ENCODE measurements around the gene PILRB.
"Not testable (repeated sequence)": the region's sequence is repeated elsewhere in the genome, so short reads cannot be mapped to it uniquely, and the experiment has no call there.

PILRB gene

GRCh38 chr7:100373870-100374598, 16.1 kb downstream of the PILRB start:
- DNase-seq, result not testable (repeated sequence)

- no peak for DNase-seq
Measured at GRCh38 chr7:100374601-100375000, 16.7 kb downstream of the PILRB start.

GRCh38 chr7:100376066-100376465, 18.1 kb downstream of the PILRB start:
- DNase-seq, result no peak

GRCh38 chr7:100378114-100378755, 20.3 kb downstream of the PILRB start:
- no peak for DNase-seq

- DNase-seq, result no peak
Measured at GRCh38 chr7:100380196-100380595, 22.3 kb downstream of the PILRB start.

GRCh38 chr7:100381531-100382233, 23.8 kb downstream of the PILRB start:
- DNase-seq, result not testable (repeated sequence)

- DNase-seq, result peak in 1 of 56 donors; percentile 13
Measured at GRCh38 chr7:100382234-100382853, 24.4 kb downstream of the PILRB start.

- no peak for DNase-seq
Measured at GRCh38 chr7:100384628-100385294, 26.8 kb downstream of the PILRB start.

GRCh38 chr7:100386940-100387339, 29.0 kb downstream of the PILRB start:
- no peak for DNase-seq

- DNase-seq, result no peak
Measured at GRCh38 chr7:100387695-100388094, 29.8 kb downstream of the PILRB start.

- DNase-seq, result no peak
Measured at GRCh38 chr7:100389437-100390088, 31.6 kb downstream of the PILRB start.

- DNase-seq, result no peak
Measured at GRCh38 chr7:100390286-100391009, 32.5 kb downstream of the PILRB start.

GRCh38 chr7:100393233-100393905, 35.5 kb downstream of the PILRB start:
- no peak for DNase-seq

- no peak for DNase-seq
Measured at GRCh38 chr7:100394077-100394476, 36.2 kb downstream of the PILRB start.

- no peak for DNase-seq
Measured at GRCh38 chr7:100396421-100396982, 38.6 kb downstream of the PILRB start.

- no peak for DNase-seq
Measured at GRCh38 chr7:100397315-100398081, 39.6 kb downstream of the PILRB start.

GRCh38 chr7:100398239-100398638, 40.3 kb downstream of the PILRB start:
- DNase-seq, result no peak

- DNase-seq, result no peak
Measured at GRCh38 chr7:100400041-100400440, 42.1 kb downstream of the PILRB start.
